Psoas muscle (tissue), 8 donors: ENCODE measurements around the gene APOL5. TPM values are rescaled to one million over a fixed set of nuclear protein-coding genes. Genes with fewer than 3 reads are reported as not detected.

Source experiments
- ATAC-seq, 4 donors: fragments of 200-7000 bp; cut with Tn5 transposase; one replicate each; pipeline ENCODE4 v1.9.1; 2020; ENCODE audit warnings: moderate library complexity in 3 of 4, mild to moderate bottlenecking in 2 of 4
- DNase-seq, 2 donors: peaks; one replicate each; pipeline ENCODE4 v3.0.0-alpha.2; 2020
- H3K27ac ChIP-seq: fragments of 200-600 bp; one replicate; pipeline ENCODE4 v1.8.0; 2022
- H3K27me3 ChIP-seq, 3 donors: fragments of 200-600 bp in 1 of 3; one replicate each; pipeline versions ENCODE4 v1.6.1 to v1.8.0; 2013 to 2022; ENCODE audit warnings: low read length in 2 of 3, mild to moderate bottlenecking in 2 of 3, moderate library complexity in 1 of 3; ENCODE audit not compliant: insufficient read depth in 3 of 3
- H3K36me3 ChIP-seq, 2 donors: fragments of 200-600 bp in 1 of 2; one replicate each; pipeline versions ENCODE4 v1.6.1 to v1.8.0; 2013 to 2022; ENCODE audit warnings: low read depth in 1 of 2, mild to moderate bottlenecking in 1 of 2, moderate library complexity in 1 of 2; ENCODE audit not compliant: insufficient read depth in 1 of 2
- H3K4me1 ChIP-seq: fragments of 200-600 bp; one replicate; pipeline ENCODE4 v1.8.0; 2022
- H3K4me3 ChIP-seq: fragments of 200-600 bp; one replicate; pipeline ENCODE4 v1.8.0; 2022; ENCODE audit warnings: mild to moderate bottlenecking
- H3K9me3 ChIP-seq: fragments of 200-600 bp; one replicate; pipeline ENCODE4 v1.8.0; 2022
- WGBS, 3 donors: extraction: QIAGEN DNeasy Blood & Tissue Kit; methylation state at CpG; one replicate each; pipeline versions ENCODE4 v1.1.6 to v1.1.7; 2013; 5-methylcytosine and 5-hydroxymethylcytosine counted together
- intact Hi-C, 2 donors: fragments of 100-400 bp; cut with DNase I; formaldehyde crosslinking; loops; one replicate each; pipeline versions ENCODE4 v1.11.0 to v1.14.2; 2022
- polyA plus RNA-seq, 3 donors: library from polyadenylated mRNA; stranded (reverse); fragments of 200-250 nt; gene quantifications; one replicate each; pipeline ENCODE4 v1.2.3, GENCODE V29; 2013
- total RNA-seq, 4 donors: library from RNA; stranded (reverse); fragmentation: NEBNext Ultra II Directional in 2 of 4; extraction: Animal tissue kit (Norgen Biotek cat#: 25700) in 2 of 4; gene quantifications; one replicate each; pipeline versions ENCODE4 v1.2.1 to v1.2.4, GENCODE V29; 2021 to 2023
- TF ChIP-seq, protein P1 (sequence below): fragments of 200-600 bp; IDR thresholded peaks from one replicate; pipeline ENCODE4 v1.8.0; 2022; ENCODE audit warnings: antibody characterized with exemption
- donor health status: healthy with polysubstance abuse.
- donor health status: DM: no; HTN: no; CAD: no; lungs with moderate emphysema.
- donor health status: Bipolar disorder and iron deficiency.
- donor health status: healthy.
- donor health status: DM: yes; HTN: yes; CAD: no.
- donor health status: DM: no; HTN: no; CAD: no.
- donor health status: DM: no; HTN: no; CAD: no.
- donor health status: DM: yes; HTN: yes; CAD: no.

Gene APOL5
- total and polyA plus RNA-seq, 7 donors, result 0.04 to 0.45 (median 0.10) TPM; not detected in 3

DNA sequence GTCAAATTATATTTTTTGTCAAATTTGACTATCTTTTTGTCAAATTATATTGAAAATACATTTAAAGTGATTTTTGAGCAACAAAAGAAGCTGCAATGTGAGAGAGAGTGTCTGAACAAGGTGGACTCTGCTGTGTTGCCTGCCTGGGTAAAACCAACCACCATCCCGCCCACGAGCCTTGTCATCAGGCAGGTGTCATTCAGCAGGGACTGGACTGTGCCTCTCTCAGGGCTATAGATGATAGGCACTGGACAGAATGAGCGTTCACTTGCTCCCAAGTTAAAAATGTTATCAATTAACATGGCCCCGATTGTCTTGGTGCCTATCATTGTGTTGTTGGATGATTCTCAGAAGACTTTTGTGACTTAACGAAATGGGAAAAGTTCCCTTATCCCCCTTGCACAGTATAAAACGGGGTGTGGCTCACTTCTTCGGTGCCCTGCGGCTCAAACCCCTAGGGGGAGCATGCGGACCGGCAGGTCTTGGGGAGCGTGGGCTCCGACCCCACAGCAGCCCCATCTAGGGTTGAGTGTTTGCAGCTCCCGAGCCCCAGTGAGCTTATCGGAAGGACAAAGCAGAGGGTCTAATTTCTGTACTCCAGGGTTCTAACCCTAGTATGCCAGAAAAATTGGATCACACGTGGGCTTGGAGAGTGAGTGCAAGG, 1.7 kb downstream of the APOL5 start:
- WGBS, 3 donors, result 83 to 87% (median 84%) methylated on average over 15 of the region's 15 CpGs
- no peaks in the 10 kb centered on the region for H3K4me1 ChIP-seq
- ATAC-seq (no peak), DNase-seq (no peak)
- intact Hi-C loops, result no loop called here
- no peak overlapping the region for H3K4me3 ChIP-seq
- no peaks in the 10 kb centered on the region for H3K36me3 ChIP-seq
- TF ChIP-seq, protein P1, sequence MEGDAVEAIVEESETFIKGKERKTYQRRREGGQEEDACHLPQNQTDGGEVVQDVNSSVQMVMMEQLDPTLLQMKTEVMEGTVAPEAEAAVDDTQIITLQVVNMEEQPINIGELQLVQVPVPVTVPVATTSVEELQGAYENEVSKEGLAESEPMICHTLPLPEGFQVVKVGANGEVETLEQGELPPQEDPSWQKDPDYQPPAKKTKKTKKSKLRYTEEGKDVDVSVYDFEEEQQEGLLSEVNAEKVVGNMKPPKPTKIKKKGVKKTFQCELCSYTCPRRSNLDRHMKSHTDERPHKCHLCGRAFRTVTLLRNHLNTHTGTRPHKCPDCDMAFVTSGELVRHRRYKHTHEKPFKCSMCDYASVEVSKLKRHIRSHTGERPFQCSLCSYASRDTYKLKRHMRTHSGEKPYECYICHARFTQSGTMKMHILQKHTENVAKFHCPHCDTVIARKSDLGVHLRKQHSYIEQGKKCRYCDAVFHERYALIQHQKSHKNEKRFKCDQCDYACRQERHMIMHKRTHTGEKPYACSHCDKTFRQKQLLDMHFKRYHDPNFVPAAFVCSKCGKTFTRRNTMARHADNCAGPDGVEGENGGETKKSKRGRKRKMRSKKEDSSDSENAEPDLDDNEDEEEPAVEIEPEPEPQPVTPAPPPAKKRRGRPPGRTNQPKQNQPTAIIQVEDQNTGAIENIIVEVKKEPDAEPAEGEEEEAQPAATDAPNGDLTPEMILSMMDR, result no peak
- H3K27me3 ChIP-seq, result no peaks in the 10 kb centered on the region
- H3K27ac ChIP-seq, result no peak overlapping the region
- no peaks in the 10 kb centered on the region for H3K9me3 ChIP-seq

DNA sequence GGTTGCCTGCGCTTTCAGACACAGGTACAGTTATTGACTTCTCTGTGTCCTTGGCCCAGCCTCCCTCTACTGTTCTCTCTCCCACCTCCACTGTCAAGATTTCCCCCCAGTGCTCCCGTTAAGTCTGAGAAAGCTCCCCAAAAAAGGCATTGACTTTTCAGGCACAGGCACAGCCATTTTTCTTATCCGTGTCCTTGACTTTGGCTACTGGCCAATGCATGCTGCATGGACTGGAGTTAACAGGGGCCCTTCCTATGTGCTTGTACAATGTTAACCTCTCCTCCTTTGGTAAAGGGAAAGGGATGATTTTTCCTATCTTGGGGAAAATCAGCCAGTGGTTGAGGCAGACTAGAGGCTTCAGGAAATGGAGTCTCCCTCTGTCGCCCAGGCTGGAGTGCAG, 4.3 kb downstream of the APOL5 start:
- Histone ChIP-seq H3K27ac (no peak overlapping the region), H3K27me3 (no peaks in the 10 kb centered on the region), H3K9me3 (no peaks in the 10 kb centered on the region), H3K4me3 (no peak overlapping the region), H3K36me3 (no peaks in the 10 kb centered on the region), H3K4me1 (no peaks in the 10 kb centered on the region)
- ATAC-seq, result no peak
- TF ChIP-seq, protein P1, result no peak
- DNase-seq, result no peak
- intact Hi-C loops, result no loop called here
- WGBS, 3 donors, result 67 to 74% (median 72%) methylated on average over 4 of the region's 4 CpGs

DNA sequence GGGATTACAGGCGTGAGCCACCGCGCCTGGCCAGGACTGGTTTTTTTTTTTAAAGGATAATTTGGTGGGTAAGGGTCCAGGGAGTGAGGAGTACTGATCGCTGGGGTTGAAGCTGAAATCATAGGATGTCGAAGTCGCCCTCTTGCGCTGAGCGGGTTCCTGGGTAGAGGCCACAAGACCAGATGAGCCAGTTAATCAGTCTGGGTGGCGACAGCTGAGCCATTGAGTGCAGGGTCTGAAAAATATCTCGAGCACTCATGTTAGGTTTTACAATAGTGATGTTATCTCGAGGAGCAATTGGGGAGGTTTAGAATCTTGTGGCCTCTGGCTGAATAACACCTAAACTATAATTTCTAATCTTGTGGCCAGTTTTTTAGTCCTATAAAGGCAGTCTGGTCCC, 7.8 kb downstream of the APOL5 start:
- no peaks in the 10 kb centered on the region for H3K9me3 ChIP-seq
- DNase-seq, result no peak
- ATAC-seq, result no peak
- no peaks in the 10 kb centered on the region for H3K4me1 ChIP-seq
- TF ChIP-seq, protein P1, result no peak
- 81 to 84% (median 83%) methylated on average over 11 of the region's 11 CpGs for WGBS, 3 donors
- H3K27ac ChIP-seq, result no peak overlapping the region
- H3K36me3 ChIP-seq, result no peaks in the 10 kb centered on the region
- H3K4me3 ChIP-seq, result no peak overlapping the region
- intact Hi-C loops, result loop anchor here (5.0 kb wide), 2 partner anchors 38 to 98 kb away; no protein-coding TSS in a partner anchor
- H3K27me3 ChIP-seq, result no peaks in the 10 kb centered on the region

DNA sequence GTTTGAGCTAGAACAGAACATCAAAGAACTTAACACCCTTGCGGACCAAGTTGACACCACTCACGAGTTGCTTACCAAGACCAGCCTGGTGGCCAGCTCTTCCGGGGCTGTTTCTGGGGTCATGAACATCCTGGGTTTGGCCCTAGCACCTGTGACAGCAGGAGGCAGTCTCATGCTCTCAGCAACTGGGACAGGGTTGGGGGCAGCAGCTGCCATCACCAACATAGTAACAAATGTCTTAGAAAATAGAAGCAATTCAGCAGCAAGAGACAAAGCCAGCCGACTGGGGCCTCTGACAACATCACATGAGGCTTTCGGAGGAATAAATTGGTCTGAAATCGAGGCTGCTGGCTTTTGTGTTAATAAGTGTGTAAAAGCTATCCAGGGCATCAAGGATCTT, 8.7 kb downstream of the APOL5 start:
- DNase-seq (no peak), ATAC-seq (no peak)
- no peaks in the 10 kb centered on the region for H3K4me1 ChIP-seq
- H3K4me3 ChIP-seq, result no peak overlapping the region
- TF ChIP-seq, protein P1, result no peak
- H3K27me3 ChIP-seq, result no peaks in the 10 kb centered on the region
- no peaks in the 10 kb centered on the region for H3K9me3 ChIP-seq
- 48 to 73% (median 54%) methylated on average over 6 of the region's 6 CpGs for WGBS, 3 donors
- H3K27ac ChIP-seq, result no peak overlapping the region
- intact Hi-C loops, result loop anchor here (5.0 kb wide), 2 partner anchors 39 to 99 kb away; no protein-coding TSS in a partner anchor
- no peaks in the 10 kb centered on the region for H3K36me3 ChIP-seq

DNA sequence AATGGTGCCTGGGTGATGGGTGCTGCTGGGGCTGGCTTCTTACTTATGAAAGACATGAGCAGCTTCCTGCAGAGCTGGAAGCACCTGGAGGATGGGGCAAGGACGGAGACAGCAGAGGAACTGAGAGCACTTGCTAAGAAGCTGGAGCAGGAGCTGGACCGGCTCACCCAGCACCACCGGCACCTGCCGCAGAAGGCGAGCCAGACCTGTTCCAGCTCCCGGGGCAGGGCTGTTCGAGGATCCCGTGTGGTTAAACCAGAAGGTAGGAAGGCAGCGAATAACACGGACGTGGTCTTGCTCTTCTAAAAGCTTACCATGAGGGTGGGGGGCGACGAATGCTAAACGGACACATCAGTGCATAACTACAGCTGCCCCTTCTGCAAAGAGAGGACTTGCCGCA, 9.3 kb downstream of the APOL5 start:
- Histone ChIP-seq H3K4me3 (peak overlapping the region; percentile 56), H3K27ac (peak overlapping the region; percentile 36), H3K36me3 (no peaks in the 10 kb centered on the region), H3K27me3 (no peaks in the 10 kb centered on the region), H3K4me1 (no peaks in the 10 kb centered on the region), H3K9me3 (no peaks in the 10 kb centered on the region)
- TF ChIP-seq, protein P1, result no peak
- ATAC-seq, result peak; percentile 32 to 64 (median 54)
- intact Hi-C loops, result loop anchor here (5.0 kb wide), 2 partner anchors 40 to 100 kb away; no protein-coding TSS in a partner anchor
- no peak for DNase-seq
- 25 to 51% (median 35%) methylated on average over 15 of the region's 15 CpGs for whole genome bisulfite sequencing, 3 donors
